ENCODE results near the gene KLF15. TPM values are rescaled to one million over a fixed set of nuclear protein-coding genes. Genes with fewer than 3 reads are reported as not detected.

KLF15 gene
- total and polyA plus RNA-seq, 9 donors = 13.4 to 83.3 (median 40.0) TPM

DNA sequence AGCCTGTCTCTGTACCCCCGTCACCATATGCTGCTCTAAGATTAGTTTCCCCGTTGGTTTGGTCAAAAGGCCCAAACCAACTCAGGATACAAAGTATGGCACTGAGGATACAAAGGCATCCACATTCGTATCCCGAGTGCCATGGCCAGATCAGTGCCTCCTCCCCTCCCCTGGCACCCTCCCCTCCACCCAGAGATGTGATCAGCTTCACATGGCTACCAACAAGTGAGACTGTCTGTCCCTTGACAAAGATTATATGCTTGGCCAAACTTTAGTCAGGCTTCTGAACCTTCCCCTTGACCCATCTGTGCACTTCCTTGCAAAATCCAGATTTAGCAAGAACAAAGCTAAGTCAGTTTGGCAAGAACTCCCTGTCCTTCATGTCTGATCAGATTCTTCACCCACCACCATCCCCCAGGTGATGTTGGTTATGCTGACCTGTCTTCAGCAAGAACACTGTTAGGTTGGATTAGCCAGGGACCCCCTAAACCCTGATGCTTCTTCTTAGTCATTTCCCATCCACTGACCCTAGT is 61.7 kb downstream of the KLF15 start:
- Histone ChIP-seq H3K4me1 (ENCODE audit: insufficient read depth) (peaks cover 2% of the 10 kb centered on the region), H3K4me3 (no peak overlapping the region), H3K27me3 (no peaks in the 10 kb centered on the region), H3K36me3 (no peaks in the 10 kb centered on the region), H3K27ac (no peak overlapping the region), H3K9me3 (no peaks in the 10 kb centered on the region)
- DNase-seq = no peak
- WGBS, 3 donors = 76 to 82% (median 79%) methylated on average over 4 of the region's 4 CpGs
- intact Hi-C loops (cut with DNase I) = no loop called here
- TF ChIP-seq CTCF (IDR thresholded peaks at IDR 0.05) (no peak), EP300 (IDR thresholded peaks at IDR 0.05) (no peak)

GRCh38 chr3:126294211-126294808 is 62.9 kb downstream of the KLF15 start:
- TF ChIP-seq POLR2A (IDR thresholded peaks at IDR 0.05) (no peak), EP300 (IDR thresholded peaks at IDR 0.05) (no peak), CTCF (IDR thresholded peaks at IDR 0.05) (no peak)
- Histone ChIP-seq H3K36me3 (no peaks in the 10 kb centered on the region), H3K27ac (no peak overlapping the region), H3K27me3 (no peaks in the 10 kb centered on the region), H3K4me3 (no peak overlapping the region), H3K4me1 (ENCODE audit: insufficient read depth) (peaks cover 2% of the 10 kb centered on the region), H3K9me3 (no peaks in the 10 kb centered on the region)
- no peak for DNase-seq
- 83 to 87% (median 84%) methylated on average over 10 of the region's 10 CpGs for WGBS, 3 donors
- intact Hi-C loops (cut with DNase I) = no loop called here

DNA sequence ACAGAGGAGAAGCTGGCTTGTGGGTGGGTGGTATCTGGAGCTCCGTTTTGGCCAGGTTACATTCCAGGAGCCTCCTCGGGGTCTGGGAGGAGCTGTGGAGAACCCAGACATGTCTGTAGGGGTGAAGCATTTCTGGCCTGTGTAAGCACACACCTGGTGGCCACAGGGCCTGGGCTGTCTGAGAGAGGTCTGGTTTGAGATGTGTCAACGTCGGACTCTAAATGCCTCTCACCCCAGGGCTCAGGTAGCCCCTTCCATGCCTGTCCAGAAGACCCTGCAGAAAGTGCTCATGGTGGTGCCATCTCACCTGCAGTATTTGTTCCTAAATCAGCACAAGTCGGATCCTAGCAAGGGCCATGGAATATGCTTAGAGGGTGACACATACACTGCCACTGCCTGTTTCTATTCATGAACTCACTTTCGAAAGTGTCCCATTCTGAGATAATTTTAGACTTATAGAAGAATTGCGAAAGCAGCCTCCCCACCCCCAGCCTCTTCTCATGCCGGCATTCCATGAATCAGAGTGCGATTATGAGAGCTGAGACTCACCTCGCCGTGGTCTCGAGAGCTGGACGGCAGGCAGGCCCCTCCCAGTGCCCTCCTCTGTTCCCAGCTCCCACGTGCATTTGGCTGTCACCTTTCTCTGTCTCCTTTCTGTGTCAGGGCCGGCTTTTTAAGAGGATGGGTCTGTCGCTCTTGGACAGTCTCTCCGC is 63.7 kb downstream of the KLF15 start:
- Histone ChIP-seq H3K4me1 (ENCODE audit: insufficient read depth) (peaks cover 2% of the 10 kb centered on the region), H3K4me3 (no peak overlapping the region), H3K36me3 (no peaks in the 10 kb centered on the region), H3K27ac (no peak overlapping the region), H3K9me3 (no peaks in the 10 kb centered on the region), H3K27me3 (no peaks in the 10 kb centered on the region)
- no peak for DNase-seq
- 82 to 87% (median 83%) methylated on average over 17 of the region's 17 CpGs for WGBS, 3 donors
- intact Hi-C loops (cut with DNase I) = no loop called here
- no peak for TF ChIP-seq EP300 (IDR thresholded peaks at IDR 0.05)
- TF ChIP-seq POLR2A (IDR thresholded peaks at IDR 0.05) = no peak
- no peak for TF ChIP-seq CTCF (IDR thresholded peaks at IDR 0.05)

Other genes with a start within 250 kb of the KLF15 start
- gene ALDH1L1, start 176.8 kb downstream of the KLF15 start, total RNA-seq = 10 to 100 TPM; 24.6 to 85.5 (median 48.8) TPM
- gene ALDH1L1, start 176.8 kb downstream of the KLF15 start, polyA plus RNA-seq = 10 to 100 TPM in 1 of 2 donors, 1 to 10 TPM in 1; 8.3 to 45.1 TPM
- 10 to 100 TPM in 1 of 7 donors, 1 to 10 TPM in 4, not detected in 2; 1.5 to 21.3 (median 1.7) TPM for gene CFAP100, start 37.5 kb upstream of the KLF15 start, total RNA-seq
- gene CFAP100, start 37.5 kb upstream of the KLF15 start, polyA plus RNA-seq = under 1 TPM in 1 of 2 donors, not detected in 1; 0.06 TPM
- gene ZXDC, start 118.5 kb upstream of the KLF15 start, total RNA-seq = 10 to 100 TPM; 32.2 to 47.3 (median 32.9) TPM
- 10 to 100 TPM; 14.4 to 18.5 TPM for gene ZXDC, start 118.5 kb upstream of the KLF15 start, polyA plus RNA-seq
- under 1 TPM in 4 of 7 donors, not detected in 3; 0.08 to 0.32 (median 0.15) TPM for gene UROC1, start 160.4 kb upstream of the KLF15 start, total RNA-seq
- gene UROC1, start 160.4 kb upstream of the KLF15 start, polyA plus RNA-seq = under 1 TPM in 1 of 2 donors, not detected in 1; 0.06 TPM
- gene CHST13, start 166.7 kb upstream of the KLF15 start, total RNA-seq = under 1 TPM in 4 of 7 donors, not detected in 3; 0.12 to 0.87 (median 0.44) TPM
- under 1 TPM in 1 of 2 donors, not detected in 1; 0.15 TPM for gene CHST13, start 166.7 kb upstream of the KLF15 start, polyA plus RNA-seq
- under 1 TPM in 3 of 7 donors, not detected in 4; 0.12 to 0.40 (median 0.30) TPM for gene C3orf22, start 201.5 kb upstream of the KLF15 start, total RNA-seq
- gene C3orf22, start 201.5 kb upstream of the KLF15 start, polyA plus RNA-seq = under 1 TPM in 1 of 2 donors, not detected in 1; 0.04 TPM

Data from ovary (tissue), 9 donors.